OCI-LY7 (cell line): ENCODE measurements around the gene AP1M1. TPM values are rescaled to one million over a fixed set of nuclear protein-coding genes. Genes with fewer than 3 reads are reported as not detected.

Source experiments
- BruUV-seq: library from RNA; stranded (reverse); fragments of 400-500 nt; replicated peaks from 2 replicates; lab custom pipeline; 2021; lab: Mats Ljungman, UMichigan
- CTCF ChIA-PET: fragments of 300-600 bp; sonication (Branson Sonifier 250); formaldehyde crosslinking; loops from one replicate; lab custom pipeline; 2022; ENCODE audit warnings: antibody characterized with exemption; ENCODE audit not compliant: unreplicated experiment; lab: Charles Lee
- POLR2A ChIA-PET: fragments of 300-600 bp; sonication (Branson Sonifier 250); formaldehyde crosslinking; loops from one replicate; lab custom pipeline; 2022; ENCODE audit warnings: antibody characterized with exemption; lab: Charles Lee
- DNase-seq: peaks from one replicate; pipeline ENCODE4 v3.0.0-alpha.2; 2015; ENCODE audit warnings: low spot score
- H2AFZ ChIP-seq: fragments of 200-600 bp; sonication (generic), shearing (Covaris generic); 2 replicates; pipeline ENCODE4 v1.6.1; 2014; ENCODE audit warnings: mild to moderate bottlenecking, antibody characterized with exemption, low read length, moderate library complexity
- H3K27ac ChIP-seq: fragments of 200-600 bp; sonication (generic); 2 replicates; pipeline ENCODE4 v1.5.1; 2014; ENCODE audit warnings: mixed run types, low read depth, mild to moderate bottlenecking, moderate library complexity, low read length, inconsistent platforms; ENCODE audit not compliant: poor library complexity, severe bottlenecking
- H3K36me3 ChIP-seq: fragments of 200-600 bp; sonication (generic); 2 replicates; pipeline ENCODE4 v1.6.1; 2014; ENCODE audit warnings: mild to moderate bottlenecking, antibody characterized with exemption, low read length, moderate library complexity, mixed read lengths; ENCODE audit not compliant: insufficient read depth
- H3K4me1 ChIP-seq: fragments of 200-600 bp; sonication (generic); 2 replicates; pipeline ENCODE4 v1.5.1; 2014; ENCODE audit warnings: mild to moderate bottlenecking, low read length; ENCODE audit not compliant: insufficient read depth, poor library complexity, severe bottlenecking
- H3K4me2 ChIP-seq: fragments of 200-600 bp; sonication (generic); 2 replicates; pipeline ENCODE4 v1.6.1; 2014; ENCODE audit warnings: mild to moderate bottlenecking, low read length
- H3K4me3 ChIP-seq: fragments of 200-600 bp; sonication (generic); 2 replicates; pipeline ENCODE4 v1.5.1; 2014; ENCODE audit warnings: mild to moderate bottlenecking, low read depth, low read length; ENCODE audit not compliant: poor library complexity, severe bottlenecking
- H3K79me2 ChIP-seq: fragments of 200-600 bp; sonication (generic); 2 replicates; pipeline ENCODE4 v1.6.1; 2016; ENCODE audit warnings: low read depth, mild to moderate bottlenecking, low read length, moderate library complexity, mixed read lengths; ENCODE audit not compliant: insufficient read depth
- H3K9me2 ChIP-seq: fragments of 200-600 bp; sonication (generic); 2 replicates; pipeline ENCODE4 v1.6.1; 2016; ENCODE audit warnings: mild to moderate bottlenecking, low read length, mixed read lengths; ENCODE audit not compliant: insufficient read depth
- H3K9me3 ChIP-seq: fragments of 200-600 bp; sonication (generic); 2 replicates; pipeline ENCODE4 v1.6.1; 2014; ENCODE audit warnings: mild to moderate bottlenecking, mixed run types, low read length, mixed read lengths
- H4K20me1 ChIP-seq: fragments of 200-600 bp; sonication (generic); 2 replicates; pipeline ENCODE4 v1.6.1; 2014; ENCODE audit warnings: mild to moderate bottlenecking, antibody characterized with exemption, low read length, moderate library complexity, mixed read lengths; ENCODE audit not compliant: insufficient read depth
- EZH2phosphoT487 ChIP-seq: fragments of 200-600 bp; sonication (generic); IDR thresholded peaks from 2 replicates; pipeline ENCODE4 v1.6.1; 2018; ENCODE audit warnings: low read depth, borderline replicate concordance, mild to moderate bottlenecking, mixed run types, antibody characterized with exemption, low read length, moderate library complexity, mixed read lengths
- intact Hi-C: fragments of 100-400 bp; cut with micrococcal nuclease; formaldehyde crosslinking; loops from one replicate; pipeline ENCODE4 v1.10.0; 2022; ENCODE audit not compliant: unreplicated experiment
- total RNA-seq, 2 experiments: library from RNA; depleted of rRNA in 1 of 2; stranded (reverse); fragments of >200 nt in 1 of 2; shearing (Covaris generic) in 1 of 2; gene quantifications; 2 replicates each; pipeline ENCODE4 v1.2.3, GENCODE V29; 2014 to 2022
- TF ChIP-seq, protein P1 (sequence below): fragments of 200-600 bp; sonication (generic); conservative IDR thresholded peaks from 2 replicates; pipeline ENCODE4 v1.5.1; 2014; ENCODE audit warnings: mild to moderate bottlenecking, antibody characterized with exemption, low read length, moderate library complexity, mixed read lengths

Gene AP1M1
- total RNA-seq, 2 experiments from 2014 or later = 92.9 to 94.6 TPM

DNA sequence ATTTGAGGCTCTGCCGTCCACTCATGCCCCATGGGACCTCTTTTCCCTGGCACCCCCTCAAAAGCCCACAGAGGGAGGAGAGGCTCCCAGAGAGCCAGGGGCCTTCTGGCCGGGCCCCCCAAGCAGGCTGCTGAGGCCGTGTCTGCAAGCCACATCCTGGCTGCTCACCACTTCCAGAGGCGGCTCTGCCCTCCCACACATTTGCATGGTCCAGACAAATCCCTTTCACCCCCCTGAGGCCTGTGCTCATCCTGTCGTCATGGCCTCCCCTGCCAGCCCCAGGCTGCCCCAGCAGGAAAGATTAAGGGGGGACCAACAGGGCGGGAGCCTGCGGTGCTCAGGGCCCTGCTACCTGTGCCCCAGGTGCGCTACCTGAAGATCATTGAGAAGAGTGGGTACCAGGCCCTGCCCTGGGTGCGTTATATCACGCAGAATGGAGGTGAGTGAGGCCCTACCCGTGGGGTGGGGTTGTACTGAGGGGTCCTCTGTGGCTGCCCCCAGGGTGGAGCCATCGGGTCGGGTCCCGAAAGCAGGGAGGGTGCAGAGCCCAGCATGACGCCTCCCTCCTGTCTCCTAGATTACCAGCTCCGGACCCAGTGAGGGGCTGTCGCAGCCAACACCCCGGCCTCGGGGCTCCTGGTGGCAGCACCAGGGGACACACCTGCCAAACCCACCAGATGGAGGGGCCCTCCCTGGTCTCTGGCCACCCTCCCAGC is 36.3 kb downstream of the AP1M1 start:
- no peak overlapping the region for H2AFZ ChIP-seq
- ChIA-PET POLR2A (no interaction called here), CTCF (no interaction called here)
- no peaks in the 10 kb centered on the region for H3K9me3 ChIP-seq
- no peak overlapping the region for H3K4me2 ChIP-seq
- H3K9me2 ChIP-seq = no peaks in the 10 kb centered on the region
- H4K20me1 ChIP-seq = no peaks in the 10 kb centered on the region
- BruUV-seq = no TSS peak
- H3K4me1 ChIP-seq = peaks cover 6% of the 10 kb centered on the region
- no peak for DNase-seq
- H3K27ac ChIP-seq = no peak overlapping the region
- H3K4me3 ChIP-seq = no peak overlapping the region
- TF ChIP-seq, protein P1, sequence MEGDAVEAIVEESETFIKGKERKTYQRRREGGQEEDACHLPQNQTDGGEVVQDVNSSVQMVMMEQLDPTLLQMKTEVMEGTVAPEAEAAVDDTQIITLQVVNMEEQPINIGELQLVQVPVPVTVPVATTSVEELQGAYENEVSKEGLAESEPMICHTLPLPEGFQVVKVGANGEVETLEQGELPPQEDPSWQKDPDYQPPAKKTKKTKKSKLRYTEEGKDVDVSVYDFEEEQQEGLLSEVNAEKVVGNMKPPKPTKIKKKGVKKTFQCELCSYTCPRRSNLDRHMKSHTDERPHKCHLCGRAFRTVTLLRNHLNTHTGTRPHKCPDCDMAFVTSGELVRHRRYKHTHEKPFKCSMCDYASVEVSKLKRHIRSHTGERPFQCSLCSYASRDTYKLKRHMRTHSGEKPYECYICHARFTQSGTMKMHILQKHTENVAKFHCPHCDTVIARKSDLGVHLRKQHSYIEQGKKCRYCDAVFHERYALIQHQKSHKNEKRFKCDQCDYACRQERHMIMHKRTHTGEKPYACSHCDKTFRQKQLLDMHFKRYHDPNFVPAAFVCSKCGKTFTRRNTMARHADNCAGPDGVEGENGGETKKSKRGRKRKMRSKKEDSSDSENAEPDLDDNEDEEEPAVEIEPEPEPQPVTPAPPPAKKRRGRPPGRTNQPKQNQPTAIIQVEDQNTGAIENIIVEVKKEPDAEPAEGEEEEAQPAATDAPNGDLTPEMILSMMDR = no peak
- H3K36me3 ChIP-seq = peaks cover 66% of the 10 kb centered on the region
- H3K79me2 ChIP-seq = no peaks in the 10 kb centered on the region
- intact Hi-C loops = no loop called here

DNA sequence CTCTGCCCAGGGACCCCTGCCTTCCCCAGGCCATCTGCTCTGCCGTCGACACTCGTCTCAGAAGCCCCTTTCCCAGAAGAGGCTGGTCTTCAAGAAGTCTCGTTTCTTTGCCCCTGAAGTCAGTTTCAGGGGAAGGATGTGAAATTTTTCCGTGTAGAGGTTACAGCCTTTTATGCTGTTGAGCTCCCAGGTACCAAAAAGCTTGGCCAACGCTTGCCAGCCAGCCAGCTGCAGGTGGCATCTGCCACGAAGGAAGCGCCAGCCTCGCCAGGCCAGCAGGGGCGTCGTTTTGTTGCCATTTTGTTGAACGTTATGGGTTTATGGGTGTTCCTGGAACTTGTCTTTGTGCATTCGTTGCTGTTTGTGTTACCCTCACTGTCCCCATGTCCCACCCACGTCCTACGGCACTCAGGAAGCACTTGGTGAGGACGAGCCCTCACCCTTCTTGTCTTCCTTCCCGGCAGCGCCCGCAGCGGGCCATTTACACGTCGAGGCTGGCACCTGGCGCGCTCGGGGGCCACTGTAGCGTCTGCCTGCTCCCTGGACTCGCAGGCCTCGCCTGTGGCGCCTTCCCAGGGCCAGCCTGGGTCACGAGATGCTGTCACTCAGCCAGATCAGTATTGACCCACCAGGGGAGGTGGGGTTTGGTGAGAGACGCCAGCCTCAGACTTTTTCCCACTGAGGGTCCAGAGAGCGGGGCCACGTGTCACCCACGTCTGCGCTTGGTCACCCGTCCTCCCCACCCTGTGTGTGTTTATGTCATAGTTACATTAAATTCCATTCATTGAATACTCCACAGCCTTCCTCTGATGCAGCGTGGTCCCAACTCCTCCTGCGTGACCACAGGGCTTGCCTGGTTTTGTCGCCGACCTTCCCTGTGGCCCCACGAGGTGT is 37.1 kb downstream of the AP1M1 start:
- TF ChIP-seq, protein P1 = no peak
- TF ChIP-seq EZH2phosphoT487 = no peak
- intact Hi-C loops = no loop called here
- no peak overlapping the region for H2AFZ ChIP-seq
- H3K4me3 ChIP-seq = no peak overlapping the region
- H3K4me1 ChIP-seq = peaks cover 6% of the 10 kb centered on the region
- ChIA-PET POLR2A (no interaction called here), CTCF (no interaction called here)
- no peaks in the 10 kb centered on the region for H3K9me2 ChIP-seq
- peaks cover 58% of the 10 kb centered on the region for H3K36me3 ChIP-seq
- no peak overlapping the region for H3K4me2 ChIP-seq
- H3K27ac ChIP-seq = no peak overlapping the region
- no peaks in the 10 kb centered on the region for H3K9me3 ChIP-seq
- H3K79me2 ChIP-seq = no peaks in the 10 kb centered on the region
- no peaks in the 10 kb centered on the region for H4K20me1 ChIP-seq
- no TSS peak for BruUV-seq
- no peak for DNase-seq
